Stimulated activated naive B cell treated with anti-CD40 and anti-IgM and Interleukin-4, amounts not matched to agents 10 μg/mL and 1 μg/mL and 100 μg/mL, for 72 hours (primary cell): ENCODE data around the gene PNMA3.
"Not testable (repeated sequence)": the region's sequence is repeated elsewhere in the genome, so short reads cannot be mapped to it uniquely, and the experiment has no call there.

Experiments
- ATAC-seq, 2 donors: fragments of 150-1000 bp; cut with Tn5 transposase; replicated peaks; 2 replicates each; pipeline ENCODE4 v1.10.0; 2021; ENCODE audit warnings: moderate library complexity in 1 of 2
- DNase-seq: peaks from one replicate; pipeline ENCODE4 v3.0.0; 2021
- H3K27ac Mint-ChIP-seq: one replicate; pipeline ENCODE4 v1.8.0; 2022; ENCODE audit warnings: mild to moderate bottlenecking, mixed read lengths
- H3K27me3 Mint-ChIP-seq, 2 donors: one replicate each; pipeline ENCODE4 v1.8.0; 2022; ENCODE audit warnings: mixed read lengths in 2 of 2
- H3K36me3 Mint-ChIP-seq, 2 donors: one replicate each; pipeline ENCODE4 v1.8.0; 2022; ENCODE audit warnings: mixed read lengths in 2 of 2, mild to moderate bottlenecking in 1 of 2
- H3K4me1 Mint-ChIP-seq, 2 donors: one replicate each; pipeline ENCODE4 v1.8.0; 2022; ENCODE audit warnings: mixed read lengths in 2 of 2, mild to moderate bottlenecking in 1 of 2
- H3K4me3 Mint-ChIP-seq, 2 donors: one replicate each; pipeline ENCODE4 v1.8.0; 2022; ENCODE audit warnings: mild to moderate bottlenecking in 2 of 2, mixed read lengths in 2 of 2, moderate library complexity in 1 of 2
- H3K9me3 Mint-ChIP-seq, 2 donors: one replicate each; pipeline ENCODE4 v1.8.0; 2022; ENCODE audit warnings: mixed read lengths in 2 of 2, mild to moderate bottlenecking in 1 of 2

Gene PNMA3

GRCh38 chrX:153061732-153062131 is 5.5 kb downstream of the PNMA3 start:
- H3K27ac Mint-ChIP-seq = no peak overlapping the region
- no peak overlapping the region for H3K4me3 Mint-ChIP-seq
- ATAC-seq = no peak
- H3K9me3 Mint-ChIP-seq = no peaks in the 10 kb centered on the region
- H3K36me3 Mint-ChIP-seq = no peaks in the 10 kb centered on the region
- no peak for DNase-seq
- H3K4me1 Mint-ChIP-seq = peaks cover 2 to 5% of the 10 kb centered on the region in 2 donors
- H3K27me3 Mint-ChIP-seq = peaks cover 5 to 15% of the 10 kb centered on the region in 2 donors

- Mint-ChIP-seq H3K27ac (no peak overlapping the region), H3K9me3 (no peaks in the 10 kb centered on the region), H3K4me3 (no peak overlapping the region), H3K27me3 (peaks cover 0 to 1% of the 10 kb centered on the region in 2 donors), H3K36me3 (no peaks in the 10 kb centered on the region), H3K4me1 (no peaks in the 10 kb centered on the region)
- DNase-seq = no peak
- no peak for ATAC-seq
Measured at GRCh38 chrX:153063315-153063714, 7.0 kb downstream of the PNMA3 start.

- Mint-ChIP-seq H3K4me1 (no peaks in the 10 kb centered on the region), H3K36me3 (no peaks in the 10 kb centered on the region), H3K27me3 (no peaks in the 10 kb centered on the region), H3K27ac (no peak overlapping the region), H3K9me3 (no peaks in the 10 kb centered on the region), H3K4me3 (no peak overlapping the region)
- ATAC-seq (no peak), DNase-seq (no peak)
Measured at GRCh38 chrX:153064061-153064460, 7.8 kb downstream of the PNMA3 start.

- no peaks in the 10 kb centered on the region for H3K36me3 Mint-ChIP-seq
- no peak for ATAC-seq
Measured at GRCh38 chrX:153065389-153065788, 9.1 kb downstream of the PNMA3 start.

GRCh38 chrX:153066402-153066801 is 10.1 kb downstream of the PNMA3 start:
- H3K27ac Mint-ChIP-seq, ATAC-seq, H3K4me3 Mint-ChIP-seq, H3K4me1 Mint-ChIP-seq, H3K36me3 Mint-ChIP-seq, H3K27me3 Mint-ChIP-seq, H3K9me3 Mint-ChIP-seq, DNase-seq: not testable (repeated sequence)

More at GRCh38 chrX:153065389-153065788, 9.1 kb downstream of the PNMA3 start:
- Mint-ChIP-seq H3K4me3 (no peak overlapping the region), H3K4me1 (no peaks in the 10 kb centered on the region), H3K9me3 (no peaks in the 10 kb centered on the region), H3K27me3 (no peaks in the 10 kb centered on the region), H3K27ac (no peak overlapping the region)
- DNase-seq = no peak

- not testable (repeated sequence) for H3K9me3 Mint-ChIP-seq, H3K4me1 Mint-ChIP-seq, H3K4me3 Mint-ChIP-seq, H3K36me3 Mint-ChIP-seq, H3K27me3 Mint-ChIP-seq, H3K27ac Mint-ChIP-seq, DNase-seq
- ATAC-seq = peak; percentile 81 to 87
Measured at GRCh38 chrX:153071909-153072583, 15.8 kb downstream of the PNMA3 start, which contains the start of gene PNMA6A. PNMA6A (plus strand) TSS chrX:153072454; CDS start chrX:153073063, 609 bp downstream.

GRCh38 chrX:153073331-153073730 is 17.1 kb downstream of the PNMA3 start:
- not testable (repeated sequence) for ATAC-seq, H3K4me1 Mint-ChIP-seq, DNase-seq, H3K27ac Mint-ChIP-seq, H3K27me3 Mint-ChIP-seq, H3K36me3 Mint-ChIP-seq, H3K4me3 Mint-ChIP-seq, H3K9me3 Mint-ChIP-seq

- ATAC-seq (no peak), DNase-seq (no peak)
- no peaks in the 10 kb centered on the region for H3K9me3 Mint-ChIP-seq
- H3K27me3 Mint-ChIP-seq = no peaks in the 10 kb centered on the region
- H3K4me3 Mint-ChIP-seq = no peak overlapping the region
- H3K27ac Mint-ChIP-seq = no peak overlapping the region
- no peaks in the 10 kb centered on the region for H3K36me3 Mint-ChIP-seq
- no peaks in the 10 kb centered on the region for H3K4me1 Mint-ChIP-seq
Measured at GRCh38 chrX:153074262-153074899, 18.1 kb downstream of the PNMA3 start.

GRCh38 chrX:153074935-153075334 is 18.7 kb downstream of the PNMA3 start:
- Mint-ChIP-seq H3K27ac (no peak overlapping the region), H3K36me3 (no peaks in the 10 kb centered on the region), H3K4me1 (no peaks in the 10 kb centered on the region), H3K9me3 (no peaks in the 10 kb centered on the region), H3K27me3 (no peaks in the 10 kb centered on the region), H3K4me3 (no peak overlapping the region)
- ATAC-seq = no peak
- no peak for DNase-seq

- H3K4me1 Mint-ChIP-seq = no peaks in the 10 kb centered on the region
- ATAC-seq = no peak
- H3K4me3 Mint-ChIP-seq = no peak overlapping the region
- no peak for DNase-seq
- no peaks in the 10 kb centered on the region for H3K36me3 Mint-ChIP-seq
- no peaks in the 10 kb centered on the region for H3K27me3 Mint-ChIP-seq
- H3K27ac Mint-ChIP-seq = no peak overlapping the region
- H3K9me3 Mint-ChIP-seq = no peaks in the 10 kb centered on the region
Measured at GRCh38 chrX:153075366-153075765, 19.1 kb downstream of the PNMA3 start.

- peak; percentile 82 to 87 for ATAC-seq
- H3K27ac Mint-ChIP-seq, H3K4me1 Mint-ChIP-seq, H3K4me3 Mint-ChIP-seq, H3K9me3 Mint-ChIP-seq, H3K36me3 Mint-ChIP-seq, DNase-seq, H3K27me3 Mint-ChIP-seq: not testable (repeated sequence)
Measured at GRCh38 chrX:153077437-153078135, 21.3 kb downstream of the PNMA3 start.

- not testable (repeated sequence) for DNase-seq, H3K9me3 Mint-ChIP-seq, H3K4me3 Mint-ChIP-seq, ATAC-seq, H3K36me3 Mint-ChIP-seq, H3K4me1 Mint-ChIP-seq, H3K27ac Mint-ChIP-seq
- H3K27me3 Mint-ChIP-seq = peaks cover 5 to 19% of the 10 kb centered on the region in 2 donors
Measured at GRCh38 chrX:153083238-153083923, 27.1 kb downstream of the PNMA3 start.

GRCh38 chrX:153102418-153102817 is 46.1 kb downstream of the PNMA3 start:
- Mint-ChIP-seq H3K27me3 (no peaks in the 10 kb centered on the region), H3K27ac (no peak overlapping the region), H3K4me1 (peaks cover 5 to 7% of the 10 kb centered on the region in 2 donors), H3K4me3 (no peak overlapping the region), H3K36me3 (peaks cover 5 to 8% of the 10 kb centered on the region in 2 donors), H3K9me3 (peaks cover 16 to 33% of the 10 kb centered on the region in 2 donors)
- no peak for ATAC-seq
- DNase-seq = no peak

GRCh38 chrX:153104959-153105358 is 48.7 kb downstream of the PNMA3 start:
- not testable (repeated sequence) for H3K4me3 Mint-ChIP-seq, DNase-seq, H3K4me1 Mint-ChIP-seq, ATAC-seq, H3K27me3 Mint-ChIP-seq, H3K36me3 Mint-ChIP-seq, H3K27ac Mint-ChIP-seq
- peaks cover 16 to 33% of the 10 kb centered on the region in 2 donors for H3K9me3 Mint-ChIP-seq
